ENCODE data around the gene SEC24D. TPM values are rescaled to one million over a fixed set of nuclear protein-coding genes. Genes with fewer than 3 reads are reported as not detected.
A peak's percentile ranks its signal among the peaks of the same experiment; 100 is the strongest.

SEC24D gene
- total RNA-seq, 1 donor from 2014 or later = 65.9 TPM

- no peak for DNase-seq
Measured at GRCh38 chr4:118773429-118773792, 62.5 kb downstream of the SEC24D start.

GRCh38 chr4:118772767-118773428, 63.0 kb downstream of the SEC24D start:
- DNase-seq = no peak

- DNase-seq = peak; percentile 77
Measured at GRCh38 chr4:118772081-118772766, 63.7 kb downstream of the SEC24D start.

- DNase-seq = no peak
Measured at GRCh38 chr4:118770741-118771187, 65.2 kb downstream of the SEC24D start.

- DNase-seq = no peak
Measured at GRCh38 chr4:118769161-118769560, 66.8 kb downstream of the SEC24D start.

- no peak for DNase-seq
Measured at GRCh38 chr4:118767109-118767508, 68.8 kb downstream of the SEC24D start.

- peak; percentile 70 for DNase-seq
Measured at GRCh38 chr4:118765399-118765798, 70.5 kb downstream of the SEC24D start.

- DNase-seq = peak; percentile 60
Measured at GRCh38 chr4:118762730-118763477, 73.0 kb downstream of the SEC24D start.

GRCh38 chr4:118762155-118762554, 73.8 kb downstream of the SEC24D start:
- no peak for DNase-seq

GRCh38 chr4:118761397-118762016, 74.4 kb downstream of the SEC24D start:
- DNase-seq = no peak

- DNase-seq = no peak
Measured at GRCh38 chr4:118760493-118760892, 75.4 kb downstream of the SEC24D start.

GRCh38 chr4:118760092-118760491, 75.8 kb downstream of the SEC24D start:
- DNase-seq = no peak

GRCh38 chr4:118759481-118759880, 76.4 kb downstream of the SEC24D start:
- DNase-seq = no peak

- peak; percentile 68 for DNase-seq
Measured at GRCh38 chr4:118758293-118758692, 77.6 kb downstream of the SEC24D start.

- peak; percentile 54 for DNase-seq
Measured at GRCh38 chr4:118757761-118758251, 78.1 kb downstream of the SEC24D start.

GRCh38 chr4:118756958-118757357, 79.0 kb downstream of the SEC24D start:
- no peak for DNase-seq

GRCh38 chr4:118756429-118756828, 79.5 kb downstream of the SEC24D start:
- no peak for DNase-seq

GRCh38 chr4:118755438-118756226, 80.3 kb downstream of the SEC24D start:
- no peak for DNase-seq

- DNase-seq = no peak
Measured at GRCh38 chr4:118754890-118755289, 81.0 kb downstream of the SEC24D start.

- no peak for DNase-seq
Measured at GRCh38 chr4:118753685-118754084, 82.2 kb downstream of the SEC24D start.

GRCh38 chr4:118753096-118753495, 82.8 kb downstream of the SEC24D start:
- peak; percentile 55 for DNase-seq

GRCh38 chr4:118752551-118752950, 83.4 kb downstream of the SEC24D start:
- no peak for DNase-seq

All from tongue (tissue), 2 donors.